Fibroblast of lung (primary cell): ENCODE results near the gene CLIP4. TPM values are rescaled to one million over a fixed set of nuclear protein-coding genes. Genes with fewer than 3 reads are reported as not detected.

ENCODE experiments used
- DNase-seq, 2 donors: peaks; one replicate each; pipeline versions ENCODE4 v3.0.0 to v3.0.0-alpha.2; 2010; ENCODE audit warnings: low read depth in 2 of 2
- H2AFZ ChIP-seq: 2 replicates; pipeline ENCODE4 v1.5.1; 2012; ENCODE audit warnings: low read length, control low read depth, inconsistent platforms
- H3K27ac ChIP-seq: 2 replicates; pipeline ENCODE4 v1.5.1; 2011; ENCODE audit warnings: low read length, control low read depth; ENCODE audit not compliant: insufficient read depth
- H3K27me3 ChIP-seq: 2 replicates; pipeline ENCODE4 v1.5.1; 2011; ENCODE audit warnings: mild to moderate bottlenecking, low read length; ENCODE audit not compliant: control insufficient read depth, insufficient read depth
- H3K36me3 ChIP-seq: 2 replicates; pipeline ENCODE4 v1.5.1; 2011; ENCODE audit warnings: low read length; ENCODE audit not compliant: control insufficient read depth, insufficient read depth
- H3K4me1 ChIP-seq: 2 replicates; pipeline ENCODE4 v1.5.1; 2011; ENCODE audit warnings: low read length; ENCODE audit not compliant: control insufficient read depth, insufficient read depth; ENCODE audit errors: extremely low read depth
- H3K4me2 ChIP-seq: 2 replicates; pipeline ENCODE4 v1.5.1; 2011; ENCODE audit warnings: low read length, control low read depth; ENCODE audit not compliant: insufficient read depth; ENCODE audit errors: extremely low read depth
- H3K4me3 ChIP-seq, 4 experiments: fragments of 200-600 bp in 1 of 4; sonication (generic) in 1 of 4; replicated peaks in 1 of 4; 2 replicates each; pipeline ENCODE4 v1.5.1; 2011 to 2016; ENCODE audit warnings: low read length in 4 of 4, low read depth in 3 of 4, mild to moderate bottlenecking in 3 of 4, control low read depth in 2 of 4, inconsistent platforms in 1 of 4, mixed read lengths in 1 of 4; ENCODE audit not compliant: insufficient read depth in 1 of 4; ENCODE audit errors: control extremely low read depth in 1 of 4
- H3K79me2 ChIP-seq: 2 replicates; pipeline ENCODE4 v1.5.1; 2012; ENCODE audit warnings: mild to moderate bottlenecking, low read length, inconsistent platforms; ENCODE audit not compliant: control insufficient read depth, insufficient read depth
- H3K9ac ChIP-seq: 2 replicates; pipeline ENCODE4 v1.5.1; 2011; ENCODE audit warnings: mild to moderate bottlenecking, low read length, control low read depth; ENCODE audit not compliant: insufficient read depth
- H3K9me3 ChIP-seq: 2 replicates; pipeline ENCODE4 v1.5.1; 2012; ENCODE audit warnings: low read depth, low read length; ENCODE audit not compliant: control insufficient read depth, insufficient read depth
- H4K20me1 ChIP-seq: 2 replicates; pipeline ENCODE4 v1.5.1; 2011; ENCODE audit warnings: low read length; ENCODE audit not compliant: control insufficient read depth, insufficient read depth; ENCODE audit errors: extremely low read depth
- CTCF ChIP-seq, 2 donors: IDR thresholded peaks in 1 of 2; conservative IDR thresholded peaks in 1 of 2; 1 replicate in 1 of 2; 2 replicates in 1 of 2; pipeline ENCODE4 v1.5.1; 2011 to 2012; ENCODE audit warnings: low read length in 2 of 2, control low read depth in 1 of 2, inconsistent platforms in 1 of 2, low read depth in 1 of 2, mild to moderate bottlenecking in 1 of 2
- EZH2 ChIP-seq: IDR thresholded peaks from 2 replicates; pipeline ENCODE4 v1.5.1; 2012; ENCODE audit warnings: low read length, control low read depth, mild to moderate bottlenecking; ENCODE audit errors: missing control alignments
- polyA plus RNA-seq, 2 donors: library from polyadenylated mRNA; depleted of rRNA in 1 of 2; stranded (reverse) in 1 of 2; unstranded in 1 of 2; fragments of >200 nt; gene quantifications; 2 replicates each; pipeline ENCODE4 v1.2.1, GENCODE V29; 2011 to 2012; ENCODE audit warnings: missing spikeins in 1 of 2
- total RNA-seq: library from RNA; depleted of rRNA; stranded (reverse); fragments of >200 nt; gene quantifications from 2 replicates; pipeline ENCODE4 v1.2.1, GENCODE V29; 2014

CLIP4 gene
- total and polyA plus RNA-seq, 2 donors (not counting 1 experiment from before 2014, with no cell fraction given) = 39.9 to 127 TPM

- H2AFZ ChIP-seq = no peak overlapping the region
- no peak overlapping the region for H3K9ac ChIP-seq
Measured at GRCh38 chr2:29079887-29080286, 35.3 kb upstream of the CLIP4 start.

GRCh38 chr2:29080886-29081743 lies 34.1 kb upstream of the CLIP4 start:
- no peaks in the 10 kb centered on the region for H3K4me1 ChIP-seq
- no peaks in the 10 kb centered on the region for H3K9me3 ChIP-seq
- H3K36me3 ChIP-seq = no peaks in the 10 kb centered on the region
- no peak overlapping the region for H3K27ac ChIP-seq
- no peaks in the 10 kb centered on the region for H3K27me3 ChIP-seq
- H2AFZ ChIP-seq = no peak overlapping the region
- no peak overlapping the region for H3K9ac ChIP-seq
- no peaks in the 10 kb centered on the region for H3K79me2 ChIP-seq
- H3K4me3 ChIP-seq = no peak overlapping the region
- no peaks in the 10 kb centered on the region for H4K20me1 ChIP-seq
- TF ChIP-seq CTCF (conservative IDR thresholded peaks at IDR 0.05 in 1 of 2, IDR thresholded peaks at IDR 0.05 in 1 of 2; ENCODE audit: low read depth in 1 of 2, low read length in 2 of 2) = no peak
- TF ChIP-seq EZH2 = no peak
- no peak overlapping the region for H3K4me2 ChIP-seq
- peak in 1 of 2 donors; percentile 59 for DNase-seq

More at GRCh38 chr2:29079887-29080286, 35.3 kb upstream of the CLIP4 start:
- no peak for DNase-seq
- H3K9me3 ChIP-seq = no peaks in the 10 kb centered on the region
- no peak for TF ChIP-seq EZH2
- TF ChIP-seq CTCF (conservative IDR thresholded peaks at IDR 0.05 in 1 of 2, IDR thresholded peaks at IDR 0.05 in 1 of 2; ENCODE audit: low read depth in 1 of 2, low read length in 2 of 2) = no peak
- H3K4me3 ChIP-seq = no peak overlapping the region
- no peak overlapping the region for H3K27ac ChIP-seq
- no peaks in the 10 kb centered on the region for H3K27me3 ChIP-seq
- H3K4me1 ChIP-seq = no peaks in the 10 kb centered on the region
- H3K36me3 ChIP-seq = no peaks in the 10 kb centered on the region
- H3K4me2 ChIP-seq = no peak overlapping the region
- no peaks in the 10 kb centered on the region for H4K20me1 ChIP-seq
- H3K79me2 ChIP-seq = no peaks in the 10 kb centered on the region

GRCh38 chr2:29082804-29083495 lies 32.3 kb upstream of the CLIP4 start:
- H3K4me1 ChIP-seq = no peaks in the 10 kb centered on the region
- no peak overlapping the region for H2AFZ ChIP-seq
- H3K27ac ChIP-seq = no peak overlapping the region
- no peaks in the 10 kb centered on the region for H3K27me3 ChIP-seq
- H4K20me1 ChIP-seq = no peaks in the 10 kb centered on the region
- no peaks in the 10 kb centered on the region for H3K9me3 ChIP-seq
- DNase-seq = no peak
- no peaks in the 10 kb centered on the region for H3K36me3 ChIP-seq
- no peaks in the 10 kb centered on the region for H3K79me2 ChIP-seq
- no peak overlapping the region for H3K9ac ChIP-seq
- TF ChIP-seq EZH2 = no peak
- no peak for TF ChIP-seq CTCF (conservative IDR thresholded peaks at IDR 0.05 in 1 of 2, IDR thresholded peaks at IDR 0.05 in 1 of 2; ENCODE audit: low read depth in 1 of 2, low read length in 2 of 2)
- no peak overlapping the region for H3K4me3 ChIP-seq
- no peak overlapping the region for H3K4me2 ChIP-seq
